ENCODE measurements around the gene LHX1.

Gene LHX1

GRCh38 chr17:36975922-36976515, 38.7 kb downstream of the LHX1 start:
- DNase-seq, result no peak

DNA sequence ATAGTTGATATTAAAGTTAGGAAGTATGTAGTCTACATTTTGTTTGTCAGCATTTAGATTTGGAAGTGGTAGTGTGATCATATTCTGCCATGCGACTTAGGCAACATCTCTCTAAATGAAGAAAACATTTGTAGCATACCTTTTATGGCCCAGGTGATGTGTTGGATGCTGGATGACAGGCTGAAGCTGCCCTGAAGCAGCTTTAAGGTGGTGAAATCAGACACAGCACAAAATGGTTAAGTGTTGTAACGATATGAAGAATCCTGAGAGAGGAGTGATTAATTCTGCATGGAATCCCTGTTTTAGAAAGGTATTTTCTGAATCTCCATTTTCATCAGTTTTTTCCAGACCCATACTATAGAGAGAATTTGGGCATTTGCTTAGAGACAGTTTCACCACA, 39.8 kb downstream of the LHX1 start:
- DNase-seq, result no peak

DNA sequence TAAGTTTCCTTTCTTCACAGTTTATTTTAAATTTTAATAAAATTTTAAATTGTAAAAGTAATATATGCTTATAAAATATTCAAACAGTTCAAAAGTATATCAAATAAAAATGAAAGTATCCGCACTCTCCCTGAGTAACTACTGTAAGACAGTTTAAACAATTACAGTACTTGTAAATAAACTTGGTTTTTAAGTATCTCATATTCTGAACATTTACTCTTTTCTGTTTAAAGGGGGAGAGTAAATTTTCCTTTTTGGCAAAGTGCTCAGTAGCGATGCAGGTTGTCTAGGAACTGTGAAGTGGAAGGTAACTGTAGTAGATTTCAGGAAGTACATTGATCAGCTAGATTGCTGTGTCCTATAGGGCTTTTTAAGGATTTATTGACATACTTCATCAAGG, 40.3 kb downstream of the LHX1 start:
- no peak for DNase-seq

DNA sequence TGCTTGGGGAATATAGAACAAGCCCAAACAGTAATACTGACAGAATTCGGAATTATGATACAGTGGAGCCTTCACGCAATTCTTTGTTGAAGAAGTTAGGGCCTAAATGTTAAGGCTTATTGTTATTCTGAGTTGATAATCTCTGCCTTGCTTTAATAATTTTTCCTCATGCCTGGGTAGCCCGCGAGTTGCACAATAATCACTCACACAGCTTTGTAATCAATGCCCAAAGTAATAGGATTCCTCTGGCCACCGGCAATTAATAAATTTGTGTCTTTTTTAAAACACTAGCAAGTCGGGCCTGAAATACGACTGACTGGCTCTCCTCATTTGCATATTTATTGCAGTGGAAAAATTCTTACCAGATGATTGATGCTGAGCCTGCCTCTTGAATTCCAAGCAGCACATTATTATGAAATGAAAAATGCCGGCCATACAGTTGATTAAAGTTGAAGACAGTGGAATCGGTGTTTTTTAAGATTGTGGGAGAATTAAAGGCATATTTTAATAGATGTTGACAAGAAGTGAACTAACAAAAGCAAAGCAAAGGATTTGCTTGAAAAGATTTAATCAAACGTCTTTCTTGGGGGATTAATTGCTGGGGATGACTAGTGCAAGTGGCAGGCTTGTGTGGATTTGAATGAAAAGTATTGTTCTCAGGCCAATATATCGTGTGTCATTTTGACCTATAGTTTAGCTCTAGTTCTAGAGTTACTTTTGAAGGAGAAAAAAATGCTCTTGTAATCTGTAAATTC, 41.7 kb downstream of the LHX1 start:
- DNase-seq, result no peak

DNA sequence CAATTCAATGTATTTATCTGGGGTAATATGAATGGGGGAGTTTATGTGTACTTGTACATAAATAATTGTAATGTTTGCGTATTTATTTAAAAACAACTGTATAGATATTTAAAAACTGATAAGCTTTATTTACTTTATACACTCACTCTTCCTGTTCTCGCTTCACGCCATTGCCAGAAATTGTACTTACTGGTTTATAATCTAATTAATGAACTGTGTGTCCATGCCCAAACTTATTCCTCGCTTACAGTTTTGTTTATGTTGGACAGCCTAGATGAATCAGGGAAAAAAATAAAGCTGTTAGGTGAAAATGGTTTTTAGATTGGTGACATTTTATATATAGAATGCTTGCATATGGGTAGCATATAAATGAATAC, 42.3 kb downstream of the LHX1 start:
- no peak for DNase-seq

GRCh38 chr17:36980280-36980761, 43.0 kb downstream of the LHX1 start:
- peak; percentile 48 for DNase-seq

- DNase-seq, result no peak
Measured at GRCh38 chr17:36983618-36984017, 46.3 kb downstream of the LHX1 start.

DNA sequence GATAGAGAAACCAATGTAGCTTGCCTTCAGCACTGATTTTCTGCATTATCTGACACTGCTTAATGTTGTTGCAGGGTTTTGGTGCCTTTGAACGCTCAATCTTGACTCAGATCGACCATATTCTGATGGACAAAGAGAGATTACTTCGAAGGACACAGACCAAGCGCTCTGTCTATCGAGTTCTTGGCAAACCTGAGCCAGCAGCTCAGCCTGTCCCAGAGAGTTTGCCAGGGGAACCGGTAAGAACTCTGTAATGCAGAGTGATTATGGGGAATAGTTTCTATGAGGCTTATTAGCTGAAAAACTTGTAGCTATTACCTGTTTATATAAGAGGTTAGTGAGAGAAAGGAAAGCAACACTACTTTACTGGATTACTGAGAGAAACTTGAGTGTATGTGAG, 51.9 kb downstream of the LHX1 start:
- no peak for DNase-seq

DNA sequence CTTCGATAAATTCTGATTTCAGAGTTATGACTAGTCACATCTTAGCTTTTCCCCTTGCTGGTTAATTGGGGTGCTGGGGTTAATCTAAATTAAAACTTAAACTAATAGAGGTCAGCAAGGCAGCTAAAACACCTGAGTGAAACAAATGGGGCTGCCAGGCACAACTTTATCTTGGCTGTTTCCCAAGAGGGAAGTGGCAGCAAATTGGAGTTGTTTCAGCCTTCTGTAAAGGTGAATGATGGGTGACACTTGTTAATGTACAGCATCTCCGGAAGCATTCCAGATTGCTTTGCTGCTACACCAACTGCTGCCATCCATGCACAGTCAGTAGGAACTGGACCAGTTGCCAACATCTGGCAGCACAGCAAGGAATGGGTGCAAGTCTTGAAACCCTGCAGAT, 55.4 kb downstream of the LHX1 start:
- DNase-seq, result peak; percentile 59

DNA sequence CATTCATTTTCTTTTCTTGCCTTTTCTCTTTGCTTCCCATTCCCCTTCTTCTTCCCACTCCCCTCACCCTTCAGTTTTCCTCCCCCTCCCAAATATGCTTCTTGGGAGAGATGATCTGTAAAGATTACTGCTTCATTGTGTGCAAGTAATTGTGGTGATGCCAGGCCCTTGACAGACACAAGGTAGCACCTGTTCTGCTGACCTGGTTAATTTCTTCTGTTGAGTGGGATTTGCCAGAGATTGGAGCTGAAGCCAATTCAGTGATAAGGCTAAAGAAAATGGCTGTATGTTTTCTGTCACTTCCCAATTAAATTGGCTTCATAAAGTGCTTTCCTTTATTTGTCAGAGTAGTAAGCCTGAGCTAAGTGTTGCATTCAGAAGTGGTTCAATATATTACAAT, 56.0 kb downstream of the LHX1 start:
- peak; percentile 62 for DNase-seq

All from DMS79 treated with DMSO at 0.1 percent for 48 hours (cell line).